HG02938 (cell line): ENCODE results near the gene INPP1.
A peak's percentile ranks its signal among the peaks of the same experiment; 100 is the strongest.
"Not testable (repeated sequence)": the region's sequence is repeated elsewhere in the genome, so short reads cannot be mapped to it uniquely, and the experiment has no call there.

Source experiments
- ATAC-seq: cut with Tn5 transposase; IDR thresholded peaks from one replicate; pipeline ENCODE4 v1.9.1; 2021; ENCODE audit warnings: mild to moderate bottlenecking, moderate library complexity; ENCODE audit not compliant: unreplicated experiment

The INPP1 gene

DNA sequence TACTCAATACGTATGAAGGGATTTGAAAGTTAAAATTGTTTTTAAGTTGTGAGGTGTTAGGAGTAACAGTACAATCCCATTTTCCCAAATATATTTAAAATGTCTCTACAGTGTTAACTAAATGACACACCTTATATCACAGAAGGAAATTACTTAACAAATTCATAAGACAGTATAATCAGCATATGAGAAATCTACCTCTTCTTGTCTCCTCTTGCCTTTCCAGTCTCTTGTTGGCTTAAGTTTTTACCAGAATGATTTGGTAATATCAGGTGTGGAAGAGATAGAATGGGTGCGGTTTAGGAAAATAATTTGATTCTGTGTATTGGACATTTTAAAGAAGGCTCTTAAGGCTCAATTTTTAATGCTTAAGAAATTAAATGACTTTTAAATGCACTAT lies 9.5 kb upstream of the INPP1 start:
- no peak for ATAC-seq

DNA sequence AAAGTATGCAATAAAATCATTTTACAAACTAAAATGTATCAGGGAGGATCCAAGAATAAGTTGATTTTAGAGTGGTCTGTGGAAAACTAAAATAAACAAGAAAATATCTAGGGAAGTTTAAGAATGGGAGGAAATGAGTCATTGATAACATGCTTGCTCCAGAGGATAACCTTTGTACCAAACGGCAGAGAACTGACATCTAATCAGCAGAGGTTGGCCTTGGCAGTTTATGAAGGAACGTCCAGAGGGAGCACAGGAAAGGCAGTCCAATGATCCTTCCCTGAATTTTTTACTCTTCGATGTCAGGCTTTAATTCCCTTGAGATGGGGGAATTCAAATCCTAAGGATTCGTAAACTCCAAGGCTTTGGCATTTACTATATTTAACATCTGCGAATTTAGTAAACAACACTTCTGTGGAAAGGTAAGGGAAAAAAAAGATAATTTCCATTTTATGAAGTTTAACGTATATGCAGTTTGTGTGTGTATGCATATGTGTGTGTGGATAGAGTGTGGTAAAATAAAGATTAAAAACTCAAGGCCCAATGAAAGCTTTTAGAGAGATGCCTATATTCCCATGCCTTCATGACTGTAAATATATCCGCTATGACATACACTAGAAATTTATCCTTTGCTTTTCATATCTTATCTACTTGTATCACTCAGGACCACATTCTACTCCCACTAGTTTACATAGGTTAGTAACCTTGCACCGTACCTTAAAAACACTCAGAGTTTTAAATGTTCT lies 8.7 kb upstream of the INPP1 start:
- no peak for ATAC-seq

DNA sequence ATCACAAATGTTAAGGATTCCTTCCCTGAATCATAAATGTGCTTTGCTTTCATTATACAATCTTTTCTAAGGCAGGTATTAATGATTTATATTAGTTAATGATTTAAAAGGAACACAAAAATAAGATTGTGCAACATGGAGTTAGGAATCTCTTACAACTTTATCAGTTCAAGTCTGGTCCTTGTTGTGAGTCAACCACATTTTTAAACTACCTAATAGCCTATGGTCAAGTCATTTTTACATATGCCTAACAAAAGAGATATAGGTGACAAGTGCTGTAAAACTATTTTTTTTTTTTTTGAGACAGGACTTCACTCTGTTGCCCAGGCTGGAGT lies 8.2 kb upstream of the INPP1 start:
- ATAC-seq = no peak

DNA sequence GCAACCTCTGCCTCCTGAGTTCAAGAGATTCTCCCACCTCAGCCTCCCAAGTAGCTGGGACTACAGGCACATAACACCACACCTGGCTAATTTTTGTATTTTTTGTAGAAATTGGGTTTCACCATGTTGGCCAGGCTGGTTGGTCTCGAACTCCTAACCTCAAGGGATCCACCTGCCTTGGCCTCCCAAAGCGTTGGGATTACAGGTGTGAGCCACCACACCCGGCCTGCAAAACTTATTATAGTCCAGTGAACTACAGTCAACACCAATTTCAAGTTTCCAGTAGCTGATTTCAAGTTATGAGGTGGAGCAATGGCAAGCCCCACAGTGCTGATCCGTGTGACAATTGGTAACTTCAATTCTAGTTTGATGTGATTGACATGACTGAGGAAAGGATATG lies 7.8 kb upstream of the INPP1 start:
- not testable (repeated sequence) for ATAC-seq

DNA sequence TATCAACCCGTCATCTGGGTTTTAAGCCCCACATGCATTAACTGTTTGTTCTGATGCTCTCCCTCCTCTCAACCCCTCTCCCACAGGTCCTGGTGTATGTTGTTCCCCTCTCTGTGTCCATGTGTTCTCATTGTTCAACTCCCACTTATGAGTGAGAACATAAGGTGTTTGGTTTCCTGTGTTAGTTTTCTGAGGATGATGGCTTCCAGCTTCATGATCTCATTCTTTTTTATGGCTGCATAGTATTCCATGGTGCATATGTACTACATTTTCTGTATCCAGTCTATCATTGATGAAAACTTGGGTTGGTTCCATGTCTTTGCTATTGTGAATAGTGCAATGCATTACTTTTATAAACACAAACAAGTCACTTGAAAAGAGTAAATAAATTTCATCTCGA lies 7.0 kb upstream of the INPP1 start:
- ATAC-seq = no peak

DNA sequence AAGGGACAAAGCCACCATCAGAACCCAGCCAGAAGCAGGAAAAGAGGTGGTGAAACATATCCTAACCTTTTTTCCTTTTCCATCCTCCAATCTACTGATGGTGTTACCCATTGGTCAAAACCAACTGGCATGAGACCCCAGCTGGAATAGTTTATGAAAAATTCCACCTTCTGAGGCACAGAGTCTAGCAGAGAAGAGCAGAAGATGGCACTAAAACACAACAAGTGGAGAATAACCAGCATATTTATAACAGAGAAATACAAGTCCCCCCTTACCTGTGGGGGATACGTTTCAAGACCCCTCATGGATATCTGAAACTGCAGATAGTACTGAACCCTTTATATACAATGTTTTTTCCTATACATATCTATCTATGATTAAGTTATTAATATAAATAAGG lies 4.9 kb upstream of the INPP1 start:
- no peak for ATAC-seq

DNA sequence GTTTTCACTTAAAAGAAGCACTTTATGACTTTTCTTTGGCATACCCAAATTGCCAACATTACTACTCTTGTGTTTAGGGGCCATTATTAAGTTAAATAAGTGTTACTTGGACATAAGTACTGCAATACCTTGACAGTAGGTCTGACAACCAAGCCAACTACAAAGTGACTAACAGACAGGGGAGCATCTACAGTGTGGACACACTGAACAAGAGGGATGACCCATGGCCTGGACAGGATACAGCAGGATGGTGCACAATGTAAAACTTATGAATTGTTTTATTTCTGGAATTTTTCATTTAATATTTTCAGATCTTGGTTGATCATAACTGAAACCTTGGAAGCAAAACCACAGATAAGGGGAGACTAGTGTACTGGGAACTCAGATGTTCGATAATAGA lies 4.0 kb upstream of the INPP1 start:
- ATAC-seq = no peak

DNA sequence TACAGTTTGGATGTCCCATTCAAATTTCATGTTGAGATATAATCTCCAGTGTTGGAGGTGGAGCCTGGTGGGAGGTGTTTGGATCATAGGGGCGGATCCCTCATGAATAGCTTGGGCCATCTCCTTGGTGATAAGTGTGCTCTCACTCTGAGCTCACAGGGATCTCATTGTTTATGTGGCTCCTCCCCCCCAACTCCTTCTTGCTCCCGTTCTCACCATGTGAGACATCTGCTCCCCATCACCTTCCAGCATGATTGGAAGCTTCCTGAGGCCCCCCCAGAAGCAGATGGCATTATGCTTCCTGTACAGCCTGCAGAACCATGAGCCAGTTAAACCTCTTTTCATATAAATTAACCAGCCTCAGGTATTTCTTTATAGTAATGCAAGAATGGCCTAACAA lies 3.0 kb upstream of the INPP1 start:
- no peak for ATAC-seq

DNA sequence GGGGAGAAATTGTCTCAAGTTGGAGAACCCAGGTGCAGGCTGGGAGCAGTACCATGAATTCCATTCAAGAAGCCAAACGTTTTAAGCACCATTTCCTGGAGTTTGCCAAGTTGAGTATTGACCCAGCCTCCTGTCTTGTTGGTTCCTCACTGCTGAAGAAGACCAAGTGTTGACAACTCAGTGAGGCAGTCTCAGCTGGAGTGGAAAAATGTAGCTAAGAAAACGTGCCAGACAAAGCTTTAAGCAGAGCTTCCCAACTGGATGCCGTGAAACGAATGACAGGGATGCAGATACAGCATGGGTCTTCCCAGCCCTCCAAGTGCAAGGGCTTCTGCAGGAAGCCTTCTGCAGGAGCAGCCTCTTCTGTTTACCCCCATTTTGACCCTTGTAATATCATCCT lies 778 bp upstream of the INPP1 start:
- ATAC-seq = no peak

DNA sequence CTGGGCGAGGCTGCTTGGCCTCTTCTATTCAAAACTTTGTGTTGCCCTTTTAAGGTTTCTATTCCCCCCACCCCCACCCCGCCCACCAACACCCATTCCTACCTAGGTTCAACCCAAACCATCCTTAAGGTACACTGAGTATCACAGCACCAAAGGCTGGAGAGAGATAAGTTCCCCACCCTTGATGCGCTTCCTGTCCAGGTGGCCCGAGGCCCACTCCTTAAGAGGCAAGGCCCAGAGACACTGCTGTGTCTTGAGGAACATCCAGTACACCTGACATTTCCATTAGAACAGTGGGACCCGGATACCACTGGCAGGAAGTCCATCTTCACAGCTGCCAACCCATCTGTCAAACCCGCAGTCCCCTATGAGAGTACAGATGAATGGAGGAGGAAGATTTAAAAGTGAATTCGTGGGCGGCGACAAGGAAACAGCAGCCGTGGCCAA lies 277 bp upstream of the INPP1 start:
- ATAC-seq = peak; percentile 33

DNA sequence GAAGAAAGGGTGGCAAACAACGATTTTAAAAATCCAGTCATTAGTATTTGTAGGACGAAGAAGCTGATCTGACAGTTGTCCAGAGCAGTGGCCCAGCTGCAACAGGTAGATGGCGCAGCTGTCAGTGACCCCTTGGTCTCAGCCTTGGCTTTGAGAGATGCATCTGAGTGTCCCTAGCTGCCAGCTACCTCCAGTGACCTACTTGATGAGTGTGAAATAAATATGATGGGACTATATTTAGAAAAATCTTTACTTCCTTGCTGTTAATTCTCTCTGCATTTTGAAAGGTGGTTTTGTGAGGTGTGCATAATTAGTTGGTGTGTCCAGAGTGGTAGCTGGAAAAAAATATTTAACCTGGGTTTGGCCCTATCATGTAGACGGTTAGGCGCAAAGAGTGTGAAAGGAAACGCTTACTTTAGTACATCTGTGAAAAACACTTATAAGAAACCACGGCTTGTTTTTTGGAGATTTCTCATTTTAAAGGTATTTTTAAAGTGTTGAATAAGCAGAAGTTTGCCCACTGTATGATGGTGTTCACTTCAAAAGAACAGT lies 963 bp downstream of the INPP1 start:
- peak; percentile 57 for ATAC-seq

DNA sequence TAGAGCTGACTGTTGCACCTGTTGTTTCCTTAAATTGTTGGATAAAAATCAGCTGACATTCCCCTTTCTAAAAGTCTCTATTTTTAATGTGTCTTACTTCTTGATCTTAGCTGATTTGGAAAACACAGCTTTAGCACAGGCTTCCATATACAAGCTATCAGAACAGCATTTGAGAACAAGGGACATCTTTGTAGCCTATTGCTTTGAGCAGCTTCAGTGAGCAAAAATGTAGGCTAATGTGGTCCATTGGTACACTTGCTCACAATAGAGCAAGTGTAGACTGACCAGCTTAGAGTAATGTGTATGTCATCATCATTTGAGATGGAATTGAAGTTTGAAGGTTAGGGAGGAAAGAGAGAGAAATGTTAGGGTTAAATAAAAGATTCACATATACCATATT lies 7.0 kb downstream of the INPP1 start:
- ATAC-seq = no peak

DNA sequence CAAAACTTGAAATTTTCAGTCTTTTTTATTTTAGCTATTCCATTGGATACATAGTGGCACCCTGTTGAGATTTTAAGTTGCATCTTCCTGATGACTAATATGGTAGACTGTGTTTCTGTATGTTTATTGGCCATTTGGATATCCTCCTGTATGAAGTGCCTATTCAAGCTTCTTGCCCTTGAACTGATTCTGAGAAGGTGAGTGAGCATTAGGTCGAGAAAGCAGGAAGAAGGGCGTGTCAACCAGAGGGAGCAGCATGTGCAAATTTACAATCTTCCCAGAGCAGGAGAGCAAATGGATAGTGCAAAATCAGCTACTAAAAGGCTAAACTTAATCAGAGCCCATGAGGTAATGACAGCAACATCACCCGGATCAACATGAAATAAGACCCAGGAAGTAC lies 8.6 kb downstream of the INPP1 start:
- ATAC-seq = no peak

DNA sequence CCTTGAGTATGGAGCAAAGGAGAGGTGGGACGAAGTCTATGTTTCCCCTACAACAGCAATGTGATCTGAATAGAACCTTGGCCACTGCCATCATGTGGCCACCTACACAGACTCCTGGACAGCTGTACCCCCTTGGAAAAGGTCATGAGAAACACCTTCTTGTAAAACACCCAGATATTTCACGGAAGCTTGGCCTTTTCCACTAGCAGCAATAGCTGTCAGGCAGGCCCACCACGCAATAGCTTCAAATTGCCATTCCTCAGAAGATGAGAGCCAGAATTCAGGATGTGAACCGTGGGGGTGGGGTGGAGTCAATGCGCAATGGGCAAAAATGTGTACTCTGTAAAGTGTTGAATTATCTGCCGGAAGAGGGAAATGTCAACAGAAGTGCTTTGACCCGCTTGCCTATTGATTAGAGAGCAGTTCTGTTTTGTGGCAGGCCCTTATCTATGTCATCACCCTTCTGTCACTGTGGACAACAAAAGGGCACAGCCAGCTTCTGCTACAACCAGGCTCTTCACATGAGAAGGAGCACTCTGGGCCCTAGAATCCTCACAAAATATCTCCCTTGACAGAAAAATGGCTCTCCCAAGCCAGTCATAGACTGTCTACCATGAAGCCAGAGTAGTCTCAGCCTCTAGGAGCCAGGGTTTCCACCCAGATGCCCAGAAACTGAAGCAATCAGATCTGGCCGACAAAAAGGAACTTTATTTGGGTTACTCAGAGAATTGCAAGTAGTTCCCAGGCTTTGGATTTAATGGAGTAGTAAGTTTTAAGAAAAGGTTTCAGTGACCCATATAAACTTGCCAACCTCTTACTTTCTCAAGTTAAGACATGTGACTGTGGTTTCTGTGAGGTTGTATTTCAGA lies 9.5 kb downstream of the INPP1 start:
- no peak for ATAC-seq

DNA sequence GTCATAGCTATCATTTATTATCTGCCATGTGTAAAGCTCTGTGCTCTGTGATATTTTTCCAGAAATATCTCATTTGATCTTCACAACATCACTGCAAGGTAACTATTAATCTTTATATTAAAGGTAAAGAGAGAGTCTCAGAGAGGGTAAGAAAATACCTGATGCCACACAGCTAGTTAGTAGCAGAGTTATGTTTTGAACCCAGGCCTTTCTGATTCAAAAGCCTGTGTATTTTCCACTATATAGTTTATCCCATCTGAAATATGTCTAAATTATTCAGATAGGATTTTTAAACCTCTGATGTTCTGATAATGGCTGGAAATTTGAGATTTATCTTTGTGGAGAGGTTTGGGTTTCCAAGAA lies 10.1 kb downstream of the INPP1 start:
- no peak for ATAC-seq

DNA sequence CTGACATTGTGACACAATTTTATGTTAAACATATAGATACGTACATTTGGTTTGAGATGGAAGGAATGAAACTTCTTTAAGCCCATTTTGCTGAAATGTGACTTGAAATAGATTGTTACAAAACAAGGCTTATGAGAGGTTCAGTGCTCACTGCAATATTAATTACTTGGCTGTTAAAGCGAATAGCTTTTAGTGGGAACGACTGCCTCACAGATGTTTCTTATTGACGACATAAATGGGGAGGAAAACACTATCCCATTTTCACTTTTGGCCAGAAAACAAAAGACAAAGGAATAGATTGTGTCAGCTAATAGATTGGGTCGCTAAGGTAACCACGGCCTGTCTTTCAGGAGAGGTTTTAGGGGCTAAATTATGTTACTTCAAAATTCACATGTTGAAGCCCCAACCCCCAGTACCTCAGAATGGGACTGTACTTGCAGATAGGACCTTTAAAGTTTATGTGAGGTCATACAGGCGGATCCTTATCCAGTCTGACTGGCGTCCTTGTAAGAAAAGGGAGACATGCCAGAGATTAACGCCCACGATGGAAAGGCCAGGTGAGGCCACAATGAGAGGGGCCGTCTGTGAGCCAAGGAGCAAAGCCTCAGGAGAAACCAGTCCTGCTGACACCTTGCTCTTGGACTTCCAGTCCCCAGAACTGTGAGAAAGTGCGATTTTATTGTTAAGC lies 10.8 kb downstream of the INPP1 start:
- no peak for ATAC-seq

DNA sequence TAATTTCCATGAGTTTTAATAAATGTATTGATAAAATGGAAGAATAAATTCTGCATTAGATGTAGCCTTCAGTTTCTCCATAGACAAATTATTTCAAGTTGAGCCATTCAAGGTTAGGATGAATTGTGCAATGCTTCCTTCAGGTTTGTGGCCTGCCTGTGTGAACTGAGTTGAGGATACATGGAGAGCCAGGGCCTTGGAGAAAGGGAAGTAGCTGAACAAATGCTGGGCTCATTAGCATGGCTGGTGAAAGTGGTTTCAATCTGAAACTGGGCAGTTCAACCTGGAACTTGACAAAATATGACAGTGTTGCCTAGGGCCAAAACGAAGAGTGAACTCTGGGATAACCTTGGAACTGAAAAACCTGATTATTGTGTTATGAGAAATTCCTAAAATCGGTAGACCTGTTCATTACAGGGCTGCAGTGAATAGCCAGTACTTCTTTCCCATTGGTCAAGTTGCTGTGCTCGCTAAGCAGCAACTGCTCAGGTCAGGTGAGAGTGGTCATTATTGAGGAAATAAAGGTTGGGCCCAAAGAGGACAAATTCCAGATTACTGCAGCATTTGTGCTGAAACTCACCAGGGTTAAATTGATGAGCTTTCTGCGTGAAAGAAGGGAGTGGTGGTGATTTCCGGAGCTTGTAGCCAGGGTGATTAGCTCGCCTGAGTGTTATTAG lies 12.7 kb downstream of the INPP1 start:
- ATAC-seq = no peak

DNA sequence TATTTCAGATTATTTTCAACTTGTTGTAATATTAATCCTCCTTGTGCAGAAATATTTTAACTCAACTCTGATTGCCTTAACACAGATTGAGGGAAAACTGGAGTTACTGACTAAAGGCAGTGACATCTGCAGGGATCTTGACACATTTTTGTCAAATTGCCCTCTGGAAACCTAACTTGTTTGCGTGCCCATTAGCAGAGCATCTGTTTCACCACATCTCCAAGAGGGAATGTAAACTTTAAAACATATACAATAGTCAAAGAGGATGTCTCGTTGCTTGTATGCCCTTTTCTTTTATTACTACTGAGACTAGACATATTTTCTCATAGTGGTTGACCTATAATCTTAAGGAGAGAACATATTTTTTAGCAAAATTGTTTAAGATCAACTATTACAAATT lies 14.2 kb downstream of the INPP1 start:
- no peak for ATAC-seq

DNA sequence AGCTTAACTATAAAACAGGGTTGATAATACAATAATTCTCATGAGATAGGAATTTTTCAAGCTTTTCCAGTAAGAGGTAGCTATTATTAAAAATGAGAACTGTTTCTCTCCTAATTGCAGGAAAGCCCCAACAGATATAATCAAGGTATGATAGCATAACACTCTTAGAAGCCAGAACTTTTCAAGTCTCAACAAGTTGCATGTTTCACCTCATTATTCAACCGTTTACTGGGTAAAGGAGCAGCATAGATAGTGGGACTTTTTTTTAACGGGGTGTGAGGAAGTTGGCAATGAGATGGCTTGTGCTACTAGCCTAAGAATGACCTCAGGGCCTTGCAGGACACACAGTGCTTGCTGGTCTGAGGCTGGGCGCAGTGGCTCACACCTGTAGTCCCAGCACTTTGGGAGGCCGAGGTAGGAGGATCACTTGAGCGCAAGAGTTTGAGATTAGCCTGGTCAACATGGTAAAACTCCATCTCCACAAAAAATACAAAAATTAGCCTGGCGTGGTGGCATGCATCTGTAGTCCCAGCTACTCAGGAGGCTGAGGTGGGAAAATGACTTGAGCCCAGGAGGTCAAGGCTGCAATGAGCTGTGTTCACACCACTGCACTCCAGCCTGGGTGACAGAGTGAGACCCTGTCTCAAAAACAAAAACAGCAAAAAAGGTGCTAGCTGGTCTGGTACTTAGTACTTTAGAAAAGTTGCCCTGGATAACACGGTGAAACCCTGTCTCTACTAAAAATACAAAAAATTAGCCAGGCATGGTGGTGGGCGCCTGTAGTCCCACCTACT lies 15.5 kb downstream of the INPP1 start:
- ATAC-seq = not testable (repeated sequence)

DNA sequence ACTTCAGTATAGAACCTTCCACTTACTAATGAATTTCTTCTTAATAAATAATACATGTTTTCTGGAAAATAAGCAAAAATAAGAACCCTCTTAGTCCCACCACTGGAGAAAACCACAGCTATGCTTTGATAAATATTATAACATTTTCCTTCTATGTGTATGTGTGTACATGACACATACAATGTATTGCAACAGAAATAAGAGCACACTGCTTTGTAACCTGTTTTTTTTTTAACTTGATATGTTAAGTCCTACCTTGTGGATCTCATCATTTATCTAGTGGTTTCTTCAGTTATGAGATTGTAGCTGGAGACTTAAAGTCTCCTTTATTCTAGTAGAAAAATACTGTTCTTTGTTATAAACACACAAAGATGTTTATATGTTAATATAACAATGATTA lies 17.2 kb downstream of the INPP1 start:
- ATAC-seq = no peak
